HUES48 (cell line): ENCODE results near the gene B4GALT2.

Source experiments
- H3K27ac ChIP-seq: one replicate; pipeline ENCODE4 v1.7.0; 2013; ENCODE audit warnings: low read depth, low read length, inconsistent platforms
- H3K27me3 ChIP-seq: 2 replicates; pipeline ENCODE4 v1.6.1; 2013; ENCODE audit warnings: mild to moderate bottlenecking, low read length; ENCODE audit not compliant: control insufficient read depth, insufficient read depth
- H3K36me3 ChIP-seq: 2 replicates; pipeline ENCODE4 v1.6.1; 2013; ENCODE audit warnings: low read length; ENCODE audit not compliant: control insufficient read depth, insufficient read depth
- H3K4me1 ChIP-seq: 2 replicates; pipeline ENCODE4 v1.6.1; 2013; ENCODE audit warnings: mild to moderate bottlenecking, low read length; ENCODE audit not compliant: control insufficient read depth, insufficient read depth
- H3K4me3 ChIP-seq: 2 replicates; pipeline ENCODE4 v1.5.1; 2013; ENCODE audit warnings: mild to moderate bottlenecking, low read depth, low read length
- H3K9ac ChIP-seq: 2 replicates; pipeline ENCODE4 v1.6.1; 2013; ENCODE audit warnings: mild to moderate bottlenecking, low read depth, low read length, moderate library complexity
- H3K9me3 ChIP-seq: 2 replicates; pipeline ENCODE4 v1.6.1; 2013; ENCODE audit warnings: low read length; ENCODE audit not compliant: control insufficient read depth, insufficient read depth

Gene B4GALT2

DNA sequence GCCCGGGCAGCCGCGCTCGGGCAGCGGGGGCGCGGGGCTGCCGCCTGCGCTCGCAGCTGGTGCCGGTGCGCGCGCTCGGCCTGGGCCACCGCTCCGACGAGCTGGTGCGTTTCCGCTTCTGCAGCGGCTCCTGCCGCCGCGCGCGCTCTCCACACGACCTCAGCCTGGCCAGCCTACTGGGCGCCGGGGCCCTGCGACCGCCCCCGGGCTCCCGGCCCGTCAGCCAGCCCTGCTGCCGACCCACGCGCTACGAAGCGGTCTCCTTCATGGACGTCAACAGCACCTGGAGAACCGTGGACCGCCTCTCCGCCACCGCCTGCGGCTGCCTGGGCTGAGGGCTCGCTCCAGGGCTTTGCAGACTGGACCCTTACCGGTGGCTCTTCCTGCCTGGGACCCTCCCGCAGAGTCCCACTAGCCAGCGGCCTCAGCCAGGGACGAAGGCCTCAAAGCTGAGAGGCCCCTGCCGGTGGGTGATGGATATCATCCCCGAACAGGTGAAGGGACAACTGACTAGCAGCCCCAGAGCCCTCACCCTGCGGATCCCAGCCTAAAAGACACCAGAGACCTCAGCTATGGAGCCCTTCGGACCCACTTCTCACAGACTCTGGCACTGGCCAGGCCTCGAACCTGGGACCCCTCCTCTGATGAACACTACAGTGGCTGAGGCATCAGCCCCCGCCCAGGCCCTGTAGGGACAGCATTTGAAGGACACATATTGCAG lies 42.4 kb upstream of the B4GALT2 start:
- H3K9me3 ChIP-seq, result no peaks in the 10 kb centered on the region
- H3K27me3 ChIP-seq, result peaks cover 9% of the 10 kb centered on the region
- H3K27ac ChIP-seq, result no peak overlapping the region
- peaks cover 7% of the 10 kb centered on the region; the same call in 1 of the 2 replicates for H3K36me3 ChIP-seq
- peak overlapping the region; percentile 66 for H3K4me3 ChIP-seq
- peaks cover 29% of the 10 kb centered on the region for H3K4me1 ChIP-seq
- no peak overlapping the region for H3K9ac ChIP-seq

DNA sequence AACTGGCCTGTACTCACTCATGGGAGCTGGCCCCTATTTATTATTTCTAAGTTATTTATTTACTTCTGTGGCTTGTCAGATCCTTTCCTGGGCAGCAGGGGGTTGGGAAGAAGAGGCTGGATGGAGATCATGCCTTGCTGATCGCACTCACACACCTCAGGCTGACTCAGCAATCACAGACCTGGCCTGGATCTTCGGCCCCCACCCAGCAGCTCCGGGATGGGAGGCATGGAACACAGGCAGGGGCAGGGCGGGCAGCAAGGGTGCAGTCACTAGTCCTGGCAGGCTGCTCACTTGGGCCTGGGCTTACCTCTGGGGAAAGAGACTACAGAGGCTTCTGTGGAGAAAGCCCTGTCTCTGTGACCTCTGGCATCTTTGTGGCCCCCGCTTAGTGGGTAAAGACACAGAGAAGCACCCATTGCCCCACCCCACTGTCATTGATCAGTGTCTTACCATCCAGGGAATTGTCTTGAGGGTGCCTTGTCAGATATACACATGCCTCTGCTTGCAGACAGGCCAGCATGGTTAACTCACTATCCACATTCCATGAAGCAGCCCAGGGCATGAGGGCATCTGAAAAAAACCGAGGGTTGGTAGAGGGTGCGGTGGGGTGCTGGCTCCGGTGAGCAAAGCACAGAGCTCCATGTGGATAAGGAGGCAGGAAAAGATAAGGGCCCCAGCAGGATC lies 41.7 kb upstream of the B4GALT2 start:
- peaks cover 8% of the 10 kb centered on the region for H3K27me3 ChIP-seq
- no peak overlapping the region for H3K27ac ChIP-seq
- H3K4me1 ChIP-seq, result peaks cover 29% of the 10 kb centered on the region
- peaks cover 7% of the 10 kb centered on the region; the same call in 1 of the 2 replicates for H3K36me3 ChIP-seq
- H3K9ac ChIP-seq, result no peak overlapping the region
- H3K9me3 ChIP-seq, result no peaks in the 10 kb centered on the region
- no peak overlapping the region for H3K4me3 ChIP-seq

DNA sequence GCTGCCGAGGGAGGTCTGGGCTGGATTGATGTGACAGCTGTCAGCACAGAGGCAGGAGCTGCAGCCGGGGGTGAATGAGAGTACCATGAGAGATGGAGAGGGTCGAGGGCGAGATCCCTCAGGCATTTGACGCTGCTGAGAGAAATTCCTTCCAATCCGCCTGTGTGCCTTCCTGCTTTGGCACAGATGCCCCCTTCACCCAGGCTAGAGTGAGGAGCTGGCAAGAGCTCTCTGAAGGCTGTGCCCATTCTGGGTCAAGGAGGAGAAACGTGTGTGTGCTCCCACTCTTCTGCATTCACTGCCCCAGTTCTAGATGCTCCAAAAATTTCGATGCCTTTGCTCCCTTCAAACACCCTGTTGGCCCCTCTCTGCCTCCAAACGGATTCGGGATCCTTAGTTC lies 40.6 kb upstream of the B4GALT2 start:
- Histone ChIP-seq H3K9ac (no peak overlapping the region), H3K9me3 (no peaks in the 10 kb centered on the region), H3K27ac (no peak overlapping the region), H3K36me3 (peaks cover 7% of the 10 kb centered on the region; the same call in 1 of the 2 replicates), H3K4me1 (peaks cover 29% of the 10 kb centered on the region), H3K27me3 (no peaks in the 10 kb centered on the region), H3K4me3 (no peak overlapping the region)

DNA sequence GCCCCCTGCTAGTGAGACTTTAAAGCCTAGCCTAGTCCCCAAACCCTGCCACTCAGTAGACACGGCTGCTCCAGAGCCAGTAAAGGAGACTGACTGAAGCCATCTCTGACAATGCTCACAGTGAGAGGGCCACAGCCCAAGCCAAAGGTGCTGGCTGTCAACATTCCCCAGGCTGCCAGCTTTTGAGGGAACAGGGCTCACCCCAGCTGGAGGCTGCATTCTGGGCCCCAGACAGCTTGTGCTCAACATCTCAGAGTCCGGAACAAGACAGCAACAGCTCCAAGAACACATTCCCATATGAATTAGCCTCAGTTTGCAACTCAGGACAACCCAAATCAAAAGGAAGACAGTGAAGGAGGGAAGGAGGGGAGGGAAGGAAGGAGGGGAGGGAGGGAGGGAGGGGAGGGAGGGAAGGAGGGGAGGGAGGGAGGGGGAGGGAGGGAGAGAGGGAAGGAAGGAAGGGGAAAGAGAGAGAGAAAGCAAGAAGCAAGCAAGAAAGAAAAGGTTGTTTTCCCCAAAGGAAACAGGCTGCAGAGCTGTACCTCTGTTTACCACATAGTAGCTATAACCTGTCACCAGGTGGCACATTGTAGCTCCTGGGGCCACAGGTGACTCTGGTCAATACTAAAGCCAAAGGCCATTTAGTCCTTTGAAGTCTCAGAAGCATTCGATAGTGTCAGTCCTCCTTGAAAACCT lies 40.0 kb upstream of the B4GALT2 start:
- Histone ChIP-seq H3K27me3 (no peaks in the 10 kb centered on the region), H3K9ac (no peak overlapping the region), H3K27ac (no peak overlapping the region), H3K36me3 (peaks cover 7% of the 10 kb centered on the region; the same call in 1 of the 2 replicates), H3K4me3 (no peak overlapping the region), H3K9me3 (no peaks in the 10 kb centered on the region), H3K4me1 (peaks cover 29% of the 10 kb centered on the region)

DNA sequence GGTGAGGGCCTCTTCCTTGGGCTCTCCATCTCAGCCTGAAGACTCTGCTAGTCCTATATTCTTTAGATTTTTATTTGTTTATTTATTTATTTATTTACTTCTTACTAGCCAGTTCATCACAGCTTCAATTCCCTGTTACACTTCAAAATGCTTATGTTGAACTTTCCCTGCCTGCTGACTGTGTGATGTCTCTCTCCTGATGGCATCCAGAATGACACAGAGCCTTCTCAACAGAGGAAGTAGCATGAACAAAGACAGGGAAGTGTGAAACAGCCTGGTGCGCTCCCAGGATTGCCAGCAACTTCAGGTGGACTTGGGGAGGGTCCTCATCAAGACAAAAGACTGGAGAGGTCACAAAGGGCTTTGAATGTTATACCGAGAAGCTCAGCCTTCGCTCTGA lies 36.6 kb upstream of the B4GALT2 start:
- no peaks in the 10 kb centered on the region for H3K9me3 ChIP-seq
- H3K36me3 ChIP-seq, result peaks cover 5% of the 10 kb centered on the region; the same call in 1 of the 2 replicates
- H3K27ac ChIP-seq, result no peak overlapping the region
- no peaks in the 10 kb centered on the region for H3K27me3 ChIP-seq
- no peak overlapping the region for H3K4me3 ChIP-seq
- no peak overlapping the region for H3K9ac ChIP-seq
- peaks cover 18% of the 10 kb centered on the region for H3K4me1 ChIP-seq

DNA sequence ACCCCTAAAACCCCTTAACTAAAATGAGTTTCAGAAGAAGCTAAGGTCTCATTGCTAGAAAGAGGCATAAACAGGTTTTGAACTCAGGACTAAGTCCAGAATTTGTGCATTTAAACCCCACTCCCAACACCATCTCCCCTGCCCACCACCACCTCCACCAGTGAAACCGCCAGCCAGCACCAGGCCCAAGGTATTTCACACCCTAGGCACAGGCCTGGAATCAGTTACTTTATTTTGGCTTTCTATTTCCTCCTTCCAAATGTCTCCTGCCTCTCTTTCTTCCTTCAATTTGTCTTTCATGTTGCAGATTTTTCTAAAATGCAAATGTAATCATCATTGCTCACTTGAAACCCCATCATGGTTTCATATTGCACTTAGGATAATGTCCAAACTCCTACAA lies 34.1 kb upstream of the B4GALT2 start:
- no peak overlapping the region for H3K4me3 ChIP-seq
- H3K4me1 ChIP-seq, result peaks cover 20% of the 10 kb centered on the region
- H3K9ac ChIP-seq, result no peak overlapping the region
- H3K27me3 ChIP-seq, result no peaks in the 10 kb centered on the region
- H3K36me3 ChIP-seq, result peaks cover 2% of the 10 kb centered on the region; the same call in 1 of the 2 replicates
- no peak overlapping the region for H3K27ac ChIP-seq
- H3K9me3 ChIP-seq, result no peaks in the 10 kb centered on the region

DNA sequence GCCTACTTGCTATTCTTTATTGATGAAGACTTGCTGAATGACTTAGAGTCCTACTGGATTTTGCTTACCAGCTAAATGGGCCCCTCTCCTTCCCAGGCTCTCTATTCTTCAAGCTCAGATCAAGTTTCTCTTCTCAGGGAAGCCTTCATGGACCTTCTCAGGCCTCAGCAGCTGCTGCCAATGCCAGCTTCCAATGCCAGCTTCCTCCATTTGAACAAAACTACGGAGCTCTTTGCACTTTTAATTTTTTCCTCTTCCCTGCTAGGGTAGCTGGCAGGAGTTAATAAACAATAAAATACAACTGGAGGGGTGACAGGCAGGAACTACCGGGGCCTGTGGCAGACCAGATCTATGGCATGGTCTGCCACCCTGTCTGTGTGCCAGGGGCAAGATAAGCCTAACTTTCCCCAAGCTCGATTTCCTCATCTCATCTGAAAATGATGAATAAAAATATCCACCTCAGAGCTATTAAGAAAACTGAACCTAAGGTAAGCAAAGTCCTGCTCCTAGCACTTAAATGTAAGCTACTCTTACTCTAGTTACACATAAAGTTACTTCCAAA lies 33.3 kb upstream of the B4GALT2 start:
- H3K27ac ChIP-seq, result peak overlapping the region; percentile 52
- peak overlapping the region; percentile 87 for H3K4me3 ChIP-seq
- H3K4me1 ChIP-seq, result peaks cover 20% of the 10 kb centered on the region
- peaks cover 11% of the 10 kb centered on the region; the same call in 1 of the 2 replicates for H3K36me3 ChIP-seq
- H3K9me3 ChIP-seq, result no peaks in the 10 kb centered on the region
- no peak overlapping the region for H3K9ac ChIP-seq
- H3K27me3 ChIP-seq, result no peaks in the 10 kb centered on the region

DNA sequence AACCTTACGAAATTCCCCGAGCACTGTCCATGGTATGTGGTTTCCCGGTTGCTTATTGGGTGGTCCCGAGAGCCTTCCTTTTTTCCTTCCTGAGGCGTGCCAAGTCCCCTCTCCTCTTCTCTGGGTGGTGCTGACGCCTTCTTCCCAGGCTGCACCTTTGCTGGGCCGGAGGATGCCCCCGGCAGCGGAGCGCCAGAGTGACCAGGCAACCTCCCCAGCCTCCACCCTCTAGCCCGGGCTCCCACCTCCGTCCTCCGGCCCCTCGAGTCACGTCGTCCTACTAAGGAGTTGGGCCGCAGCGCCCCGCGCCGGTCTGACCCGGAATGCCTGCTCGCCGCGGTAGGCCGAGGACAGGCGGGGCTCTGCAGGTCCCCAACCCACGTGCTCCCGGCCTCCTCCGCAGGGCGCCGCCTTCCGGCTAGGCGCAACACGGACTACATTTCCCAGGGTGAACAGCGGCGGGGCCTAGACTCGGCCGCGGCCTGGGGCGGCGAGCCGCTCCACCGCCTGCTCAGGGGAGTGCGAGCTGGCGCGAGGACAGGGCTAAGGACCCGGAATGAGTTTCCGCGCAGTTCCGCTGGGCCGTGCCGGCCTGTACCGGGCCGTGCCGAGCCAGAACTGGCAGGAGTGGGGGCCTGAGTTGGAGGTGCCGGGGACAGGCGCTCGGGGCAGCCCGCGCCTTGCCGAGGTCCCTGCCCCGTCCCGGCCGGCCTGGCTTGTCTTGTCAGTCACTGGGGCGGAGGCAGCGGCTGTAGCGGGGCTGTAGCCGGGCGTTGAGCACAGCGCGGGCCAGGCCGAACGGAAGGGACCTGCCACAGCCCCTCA lies 32.6 kb upstream of the B4GALT2 start, which contains the start of gene IPO13:
Gene IPO13, plus strand, starts transcription at position 715 of the 825 bp plus-strand sequence. CDS start 651 bp downstream, outside the sequence.
- H3K27ac ChIP-seq, result peak within 1 kb of the TSS; percentile 97
- no peaks in the 10 kb centered on the region for H3K9me3 ChIP-seq
- peak within 1 kb of the TSS; percentile 97 for H3K9ac ChIP-seq
- peaks cover 11% of the 10 kb centered on the region; the same call in 1 of the 2 replicates for H3K36me3 ChIP-seq
- no peaks in the 10 kb centered on the region for H3K27me3 ChIP-seq
- H3K4me1 ChIP-seq, result peaks cover 20% of the 10 kb centered on the region
- H3K4me3 ChIP-seq, result peak within 1 kb of the TSS; percentile 87

DNA sequence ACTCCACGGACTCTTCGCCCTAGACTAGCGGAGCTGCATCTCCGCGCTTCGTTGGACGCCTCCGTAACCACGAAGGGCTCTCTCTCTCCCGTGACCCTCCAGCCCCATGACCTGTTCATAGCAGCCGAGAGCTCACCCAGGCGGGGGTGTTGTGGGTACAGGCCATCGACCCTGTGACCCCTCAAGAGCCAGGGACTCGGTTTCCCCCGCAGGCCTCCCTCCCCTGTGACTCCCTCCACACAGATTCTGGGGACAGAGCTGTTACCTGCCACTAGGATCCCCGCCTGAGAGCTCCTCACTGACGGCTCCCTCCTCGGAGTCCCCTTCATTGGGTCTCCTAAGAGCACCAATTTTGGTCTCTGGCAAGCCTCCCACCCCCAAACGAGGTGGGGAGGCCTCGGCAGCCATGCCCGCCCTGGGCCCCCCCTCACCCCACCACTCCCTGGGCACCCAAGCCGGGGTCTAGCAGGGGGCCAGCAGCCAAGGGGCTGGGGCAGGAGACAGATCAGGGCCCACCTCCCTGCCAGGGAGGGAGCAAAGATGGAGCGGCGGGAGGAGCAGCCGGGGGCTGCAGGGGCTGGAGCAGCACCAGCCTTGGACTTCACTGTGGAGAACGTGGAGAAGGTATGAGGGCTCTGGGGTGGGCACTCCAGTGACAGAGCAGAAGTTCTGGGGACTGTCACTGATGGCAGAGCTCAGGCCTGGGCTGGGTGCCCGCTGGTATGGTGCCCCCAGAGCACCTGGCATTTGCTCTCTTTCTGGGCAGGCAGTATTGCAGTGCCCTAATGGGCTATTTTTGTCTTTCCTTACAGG lies 31.7 kb upstream of the B4GALT2 start:
- H3K9ac ChIP-seq, result peak overlapping the region; percentile 97
- peaks cover 20% of the 10 kb centered on the region for H3K4me1 ChIP-seq
- peak overlapping the region; percentile 87 for H3K4me3 ChIP-seq
- peaks cover 11% of the 10 kb centered on the region; the same call in 1 of the 2 replicates for H3K36me3 ChIP-seq
- H3K27me3 ChIP-seq, result no peaks in the 10 kb centered on the region
- H3K9me3 ChIP-seq, result no peaks in the 10 kb centered on the region
- H3K27ac ChIP-seq, result peak overlapping the region; percentile 97
